Amniotic stem cell (primary cell): Measurements from ENCODE around the gene SAMD14.

Source experiments
- DNase-seq: peaks from one replicate; lab custom pipeline; 2025; lab: John Stamatoyannopoulos, UW

The SAMD14 gene

GRCh38 chr17:50165066-50165465 is 35.1 kb upstream of the SAMD14 start:
- no peak for DNase-seq

- no peak for DNase-seq
Observed at GRCh38 chr17:50164697-50164988, 34.7 kb upstream of the SAMD14 start.

- DNase-seq = no peak
Observed at GRCh38 chr17:50163843-50164696, 34.1 kb upstream of the SAMD14 start.

GRCh38 chr17:50162466-50163254 is 32.7 kb upstream of the SAMD14 start:
- no peak for DNase-seq

GRCh38 chr17:50161911-50162288 is 31.9 kb upstream of the SAMD14 start:
- no peak for DNase-seq

- DNase-seq = peak; percentile 90
Observed at GRCh38 chr17:50161023-50161910, 31.3 kb upstream of the SAMD14 start.

- no peak for DNase-seq
Observed at GRCh38 chr17:50157891-50158290, 27.9 kb upstream of the SAMD14 start.

GRCh38 chr17:50155115-50155819 is 25.3 kb upstream of the SAMD14 start:
- no peak for DNase-seq

GRCh38 chr17:50154604-50155003 is 24.6 kb upstream of the SAMD14 start:
- DNase-seq = no peak

GRCh38 chr17:50153650-50154575 is 24.0 kb upstream of the SAMD14 start:
- no peak for DNase-seq

GRCh38 chr17:50152736-50153135 is 22.8 kb upstream of the SAMD14 start:
- no peak for DNase-seq

- peak; percentile 60 for DNase-seq
Observed at GRCh38 chr17:50151937-50152547, 22.1 kb upstream of the SAMD14 start.

GRCh38 chr17:50151041-50151936 is 21.3 kb upstream of the SAMD14 start:
- DNase-seq = peak; percentile 82

- no peak for DNase-seq
Observed at GRCh38 chr17:50150354-50151040, 20.5 kb upstream of the SAMD14 start, which contains the start of gene PPP1R9B. PPP1R9B (minus strand) TSS chr17:50150677; CDS start chr17:50150513, 164 bp downstream.

GRCh38 chr17:50149417-50150353 is 19.7 kb upstream of the SAMD14 start:
- no peak for DNase-seq

- no peak for DNase-seq
Observed at GRCh38 chr17:50149091-50149416, 19.1 kb upstream of the SAMD14 start.
